Measurements from ENCODE around the gene NAP1L4. TPM values are rescaled to one million over a fixed set of nuclear protein-coding genes. Genes with fewer than 3 reads are reported as not detected.

NAP1L4 gene
- total and polyA plus RNA-seq, 2 donors (not counting 1 experiment from before 2014, with no cell fraction given): 62.1 to 133 TPM

DNA sequence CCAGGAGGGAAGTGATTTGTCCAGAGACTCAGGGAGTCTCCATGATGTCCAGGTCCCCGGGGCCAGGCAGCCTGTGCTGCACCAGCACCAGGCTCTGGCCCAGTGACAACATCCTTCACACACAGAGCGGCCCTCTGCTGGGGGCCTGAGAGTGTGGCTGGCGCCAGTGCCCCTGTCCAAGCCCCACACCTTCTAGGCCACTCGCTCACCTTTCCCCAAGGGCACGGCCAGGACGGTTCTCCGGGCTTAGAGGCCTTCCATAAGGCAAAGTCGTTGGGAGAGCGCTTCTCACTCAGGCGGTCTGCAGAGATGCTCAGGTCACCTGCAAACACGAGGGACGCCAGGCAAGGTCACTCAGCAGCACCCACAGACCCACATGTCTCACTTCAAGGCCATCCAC, 27.9 kb upstream of the NAP1L4 start:
- H3K27me3 ChIP-seq (replicated peaks in 1 of 4; ENCODE audit: control extremely low read depth in 1 of 4, control insufficient read depth in 3 of 4, insufficient read depth in 4 of 4, low read length in 3 of 4): no peaks in the 10 kb centered on the region

GRCh38 chr11:3018596-3018995, 26.5 kb upstream of the NAP1L4 start:
- CTCF ChIA-PET: no interaction called here
- Histone ChIP-seq H3K4me1 (ENCODE audit: control insufficient read depth in 2 of 2, insufficient read depth in 2 of 2, low read length in 2 of 2) (peaks cover 12 to 35% of the 10 kb centered on the region in 2 donors), H4K20me1 (ENCODE audit: control insufficient read depth, insufficient read depth, low read length, poor library complexity, severe bottlenecking) (no peaks in the 10 kb centered on the region), H3K9ac (ENCODE audit: low read length) (no peak overlapping the region), H3K27me3 (replicated peaks in 1 of 4; ENCODE audit: control extremely low read depth in 1 of 4, control insufficient read depth in 3 of 4, insufficient read depth in 4 of 4, low read length in 3 of 4) (no peaks in the 10 kb centered on the region), H3K27ac (ENCODE audit: low read length in 2 of 2) (no peak overlapping the region), H3K4me2 (replicated peaks; ENCODE audit: low read depth, low read length, poor library complexity, severe bottlenecking) (no peak overlapping the region), H3K36me3 (replicated peaks in 1 of 2; ENCODE audit: control extremely low read depth in 1 of 2, control insufficient read depth in 1 of 2, extremely low read depth in 1 of 2, insufficient read depth in 2 of 2, low read length in 1 of 2) (peaks cover 3 to 55% of the 10 kb centered on the region in 2 experiments), H3K9me3 (ENCODE audit: control extremely low read depth in 1 of 3, control insufficient read depth in 2 of 3, insufficient read depth in 1 of 3, low read length in 2 of 3) (no peaks in the 10 kb centered on the region), H3K79me2 (ENCODE audit: control insufficient read depth, insufficient read depth, low read length) (no peaks in the 10 kb centered on the region), H2AFZ (ENCODE audit: insufficient read depth, low read depth, low read length, poor library complexity, severe bottlenecking) (no peak overlapping the region), H3K4me3 (ENCODE audit: control extremely low read depth in 1 of 5, extremely low read depth in 1 of 5, insufficient read depth in 1 of 5, low read depth in 2 of 5, low read length in 4 of 5) (no peak overlapping the region)
- POLR2A ChIA-PET: no interaction called here
- no peak overlapping the region for H3K27ac Mint-ChIP-seq
- H3K4me3 Mint-ChIP-seq: no peak overlapping the region
- DNase-seq (no peak), ATAC-seq (ENCODE audit: low read depth) (no peak)
- TF ChIP-seq, protein P1, sequence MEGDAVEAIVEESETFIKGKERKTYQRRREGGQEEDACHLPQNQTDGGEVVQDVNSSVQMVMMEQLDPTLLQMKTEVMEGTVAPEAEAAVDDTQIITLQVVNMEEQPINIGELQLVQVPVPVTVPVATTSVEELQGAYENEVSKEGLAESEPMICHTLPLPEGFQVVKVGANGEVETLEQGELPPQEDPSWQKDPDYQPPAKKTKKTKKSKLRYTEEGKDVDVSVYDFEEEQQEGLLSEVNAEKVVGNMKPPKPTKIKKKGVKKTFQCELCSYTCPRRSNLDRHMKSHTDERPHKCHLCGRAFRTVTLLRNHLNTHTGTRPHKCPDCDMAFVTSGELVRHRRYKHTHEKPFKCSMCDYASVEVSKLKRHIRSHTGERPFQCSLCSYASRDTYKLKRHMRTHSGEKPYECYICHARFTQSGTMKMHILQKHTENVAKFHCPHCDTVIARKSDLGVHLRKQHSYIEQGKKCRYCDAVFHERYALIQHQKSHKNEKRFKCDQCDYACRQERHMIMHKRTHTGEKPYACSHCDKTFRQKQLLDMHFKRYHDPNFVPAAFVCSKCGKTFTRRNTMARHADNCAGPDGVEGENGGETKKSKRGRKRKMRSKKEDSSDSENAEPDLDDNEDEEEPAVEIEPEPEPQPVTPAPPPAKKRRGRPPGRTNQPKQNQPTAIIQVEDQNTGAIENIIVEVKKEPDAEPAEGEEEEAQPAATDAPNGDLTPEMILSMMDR (IDR thresholded peaks at IDR 0.05): no peak
- TF ChIP-seq EZH2 (IDR thresholded peaks at IDR 0.05; ENCODE audit: borderline replicate concordance, insufficient read depth, low read depth, low read length, poor library complexity, severe bottlenecking): no peak
- 69% methylated on average over 5 of the region's 5 CpGs for WGBS (ENCODE audit: insufficient coverage)
- no peaks in the 10 kb centered on the region for H3K27me3 Mint-ChIP-seq
- intact Hi-C loops (cut with micrococcal nuclease): no loop called here
- peaks cover 17% of the 10 kb centered on the region for H3K4me1 Mint-ChIP-seq
- no peaks in the 10 kb centered on the region for H3K9me3 Mint-ChIP-seq (ENCODE audit: insufficient read depth)

More for the DNA sequence above, 27.9 kb upstream of the NAP1L4 start:
- no peaks in the 10 kb centered on the region for H3K79me2 ChIP-seq (ENCODE audit: control insufficient read depth, insufficient read depth, low read length)
- H3K9me3 ChIP-seq (ENCODE audit: control extremely low read depth in 1 of 3, control insufficient read depth in 2 of 3, insufficient read depth in 1 of 3, low read length in 2 of 3): no peaks in the 10 kb centered on the region
- peaks cover 12 to 22% of the 10 kb centered on the region in 2 donors for H3K4me1 ChIP-seq (ENCODE audit: control insufficient read depth in 2 of 2, insufficient read depth in 2 of 2, low read length in 2 of 2)
- Mint-ChIP-seq H3K4me1 (peaks cover 18% of the 10 kb centered on the region), H3K9me3 (ENCODE audit: insufficient read depth) (no peaks in the 10 kb centered on the region), H3K27ac (no peak overlapping the region), H3K27me3 (no peaks in the 10 kb centered on the region), H3K4me3 (no peak overlapping the region)
- intact Hi-C loops (cut with micrococcal nuclease): no loop called here
- ChIA-PET POLR2A (no interaction called here), CTCF (no interaction called here)
- H3K36me3 ChIP-seq (replicated peaks in 1 of 2; ENCODE audit: control extremely low read depth in 1 of 2, control insufficient read depth in 1 of 2, extremely low read depth in 1 of 2, insufficient read depth in 2 of 2, low read length in 1 of 2): peaks cover 3 to 53% of the 10 kb centered on the region in 2 experiments
- H3K9ac ChIP-seq (ENCODE audit: low read length): no peak overlapping the region
- no peak for ATAC-seq (ENCODE audit: low read depth)
- over 99% methylated on average over 12 of the region's 12 CpGs for WGBS (ENCODE audit: insufficient coverage)
- DNase-seq: no peak
- TF ChIP-seq, protein P1 (IDR thresholded peaks at IDR 0.05): no peak
- no peak overlapping the region for H3K4me2 ChIP-seq (replicated peaks; ENCODE audit: low read depth, low read length, poor library complexity, severe bottlenecking)
- no peak overlapping the region for H3K4me3 ChIP-seq (ENCODE audit: control extremely low read depth in 1 of 5, extremely low read depth in 1 of 5, insufficient read depth in 1 of 5, low read depth in 2 of 5, low read length in 4 of 5)
- no peak overlapping the region for H2AFZ ChIP-seq (ENCODE audit: insufficient read depth, low read depth, low read length, poor library complexity, severe bottlenecking)
- H3K27ac ChIP-seq (ENCODE audit: low read length in 2 of 2): no peak overlapping the region
- no peaks in the 10 kb centered on the region for H4K20me1 ChIP-seq (ENCODE audit: control insufficient read depth, insufficient read depth, low read length, poor library complexity, severe bottlenecking)

All from B cell (primary cell).